B cell (primary cell): ENCODE measurements around the gene MTHFD1L. TPM values are rescaled to one million over a fixed set of nuclear protein-coding genes. Genes with fewer than 3 reads are reported as not detected.

Experiments
- ATAC-seq: fragments of 200-7000 bp; cut with Tn5 transposase; one replicate; pipeline ENCODE4 v1.10.0; 2021; ENCODE audit warnings: low read depth, mild to moderate bottlenecking, moderate number of reproducible peaks, moderate library complexity
- CTCF ChIA-PET: fragments of 350-600 bp; sonication (Branson Sonifier 250); formaldehyde crosslinking; loops from one replicate; lab custom pipeline; 2021; ENCODE audit warnings: antibody characterized with exemption, inconsistent platforms; lab: Charles Lee
- POLR2A ChIA-PET: fragments of 350-600 bp; sonication (Branson Sonifier 250); formaldehyde crosslinking; loops from one replicate; lab custom pipeline; 2021; ENCODE audit warnings: antibody characterized with exemption; lab: Charles Lee
- DNase-seq: peaks from one replicate; pipeline ENCODE4 v3.0.0; 2013
- H2AFZ ChIP-seq: 2 replicates; pipeline ENCODE4 v1.6.1; 2012; ENCODE audit warnings: mild to moderate bottlenecking, low read depth, low read length; ENCODE audit not compliant: insufficient read depth, poor library complexity, severe bottlenecking
- H3K27ac ChIP-seq, 2 donors: 1 replicate in 1 of 2; 2 replicates in 1 of 2; pipeline ENCODE4 v1.5.1; 2012 to 2013; ENCODE audit warnings: low read length in 2 of 2, mild to moderate bottlenecking in 2 of 2, moderate library complexity in 1 of 2
- H3K27me3 ChIP-seq, 4 experiments: fragments of 200-600 bp in 1 of 4; sonication (generic) in 1 of 4; replicated peaks in 1 of 4; 1 replicate in 2 of 4; 2 replicates in 2 of 4; pipeline versions ENCODE4 v1.6.1 to v1.7.0; 2013 to 2016; ENCODE audit warnings: low read length in 3 of 4, mild to moderate bottlenecking in 2 of 4, mixed read lengths in 1 of 4, moderate library complexity in 1 of 4; ENCODE audit not compliant: insufficient read depth in 4 of 4, control insufficient read depth in 3 of 4; ENCODE audit errors: control extremely low read depth in 1 of 4
- H3K36me3 ChIP-seq, 2 experiments: replicated peaks in 1 of 2; 1 replicate in 1 of 2; 2 replicates in 1 of 2; pipeline versions ENCODE4 v1.6.1 to v1.7.1; 2013; ENCODE audit warnings: low read length in 1 of 2; ENCODE audit not compliant: insufficient read depth in 2 of 2, control insufficient read depth in 1 of 2; ENCODE audit errors: control extremely low read depth in 1 of 2, extremely low read depth in 1 of 2
- H3K4me1 ChIP-seq, 2 donors: fragments of 200-600 bp in 1 of 2; sonication (generic) in 1 of 2; 1 replicate in 1 of 2; 2 replicates in 1 of 2; pipeline versions ENCODE4 v1.5.1 to v1.6.1; 2013 to 2017; ENCODE audit warnings: low read length in 2 of 2; ENCODE audit not compliant: control insufficient read depth in 2 of 2, insufficient read depth in 2 of 2
- H3K4me2 ChIP-seq: replicated peaks from 2 replicates; pipeline ENCODE3; 2012; ENCODE audit warnings: mild to moderate bottlenecking, low read depth, low read length; ENCODE audit not compliant: poor library complexity, severe bottlenecking
- H3K4me3 ChIP-seq, 5 experiments: fragments of 200-600 bp in 1 of 5; sonication (generic) in 1 of 5; 1 replicate in 3 of 5; 2 replicates in 2 of 5; pipeline versions ENCODE4 v1.5.1 to v1.7.0; 2011 to 2016; ENCODE audit warnings: low read length in 4 of 5, mild to moderate bottlenecking in 4 of 5, low read depth in 2 of 5, control low read depth in 1 of 5, moderate library complexity in 1 of 5; ENCODE audit not compliant: insufficient read depth in 1 of 5; ENCODE audit errors: control extremely low read depth in 1 of 5, extremely low read depth in 1 of 5
- H3K79me2 ChIP-seq: fragments of 200-600 bp; sonication (generic); one replicate; pipeline ENCODE4 v1.6.0; 2016; ENCODE audit warnings: low read length; ENCODE audit not compliant: control insufficient read depth, insufficient read depth
- H3K9ac ChIP-seq: fragments of 200-600 bp; sonication (generic); 2 replicates; pipeline ENCODE4 v1.6.1; 2017; ENCODE audit warnings: mild to moderate bottlenecking, low read length, moderate library complexity
- H3K9me3 ChIP-seq, 3 donors: one replicate each; pipeline versions ENCODE4 v1.6.1 to v1.7.1; 2013; ENCODE audit warnings: low read length in 2 of 3; ENCODE audit not compliant: control insufficient read depth in 2 of 3, insufficient read depth in 1 of 3; ENCODE audit errors: control extremely low read depth in 1 of 3
- H4K20me1 ChIP-seq: 2 replicates; pipeline ENCODE4 v1.6.0; 2012; ENCODE audit warnings: mild to moderate bottlenecking, low read length; ENCODE audit not compliant: insufficient read depth, control insufficient read depth, poor library complexity, severe bottlenecking
- H3K27ac Mint-ChIP-seq: one replicate; pipeline ENCODE4 v1.8.0; 2021; ENCODE audit warnings: mixed read lengths
- H3K27me3 Mint-ChIP-seq: one replicate; pipeline ENCODE4 v1.8.0; 2021; ENCODE audit warnings: mixed read lengths
- H3K4me1 Mint-ChIP-seq: one replicate; pipeline ENCODE4 v1.8.0; 2021; ENCODE audit warnings: mixed read lengths
- H3K4me3 Mint-ChIP-seq: one replicate; pipeline ENCODE4 v1.8.0; 2021; ENCODE audit warnings: mixed read lengths
- H3K9me3 Mint-ChIP-seq: one replicate; pipeline ENCODE4 v1.8.0; 2022; ENCODE audit warnings: mixed read lengths; ENCODE audit not compliant: insufficient read depth
- EZH2 ChIP-seq: IDR thresholded peaks from 2 replicates; pipeline ENCODE4 v1.6.1; 2012; ENCODE audit warnings: borderline replicate concordance, low read depth, mild to moderate bottlenecking, moderate library complexity, low read length; ENCODE audit not compliant: insufficient read depth, poor library complexity, severe bottlenecking
- WGBS: methylation state at CpG from one replicate; pipeline ENCODE4 v1.1.5; 2013; ENCODE audit warnings: missing lambda C conversion rate; ENCODE audit not compliant: insufficient coverage; 5-methylcytosine and 5-hydroxymethylcytosine counted together
- intact Hi-C: fragments of 100-400 bp; cut with micrococcal nuclease; formaldehyde crosslinking; loops from one replicate; pipeline ENCODE4 v1.10.0; 2022
- polyA plus RNA-seq: library from polyadenylated mRNA; depleted of rRNA; stranded (reverse); fragments of >200 nt; gene quantifications from 2 replicates; pipeline ENCODE4 v1.2.3, GENCODE V29; 2012
- total RNA-seq, 2 donors: library from RNA; stranded (reverse); fragments of 120-200 nt in 1 of 2; gene quantifications; 1 replicate in 1 of 2; 2 replicates in 1 of 2; pipeline versions ENCODE4 v1.2.3 to v1.2.4, GENCODE V29; 2013 to 2022
- TF ChIP-seq, protein P1 (sequence below): fragments of 200-600 bp; IDR thresholded peaks from one replicate; pipeline ENCODE4 v1.8.0; 2022; ENCODE audit warnings: antibody characterized with exemption, mild to moderate bottlenecking

Gene MTHFD1L
- total and polyA plus RNA-seq, 2 donors (not counting 1 experiment from before 2014, with no cell fraction given), result 2.9 to 16.1 TPM

DNA sequence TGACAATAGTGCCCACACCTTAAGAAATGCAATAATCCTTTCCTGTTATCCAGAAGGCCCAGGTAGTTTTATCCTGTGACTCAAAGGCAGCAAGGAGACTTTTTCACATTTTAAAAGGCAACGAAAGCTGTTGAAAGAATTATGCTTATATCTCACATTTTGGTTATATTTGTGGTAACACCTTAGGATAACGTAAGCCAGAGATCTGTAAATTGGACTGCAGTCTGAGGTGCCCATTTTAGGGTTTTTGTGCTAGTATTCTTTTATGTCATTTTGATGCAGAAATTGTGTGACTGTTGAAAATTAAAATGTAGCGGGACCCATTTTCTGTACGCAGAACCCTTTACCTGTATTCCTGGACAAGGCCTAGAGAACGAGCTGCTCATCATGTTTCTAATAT, 24.3 kb upstream of the MTHFD1L start:
- ChIA-PET CTCF (no interaction called here), POLR2A (no interaction called here)
- peaks cover 40% of the 10 kb centered on the region for H4K20me1 ChIP-seq
- H3K27me3 ChIP-seq, result no peaks in the 10 kb centered on the region
- intact Hi-C loops, result no loop called here
- no peaks in the 10 kb centered on the region for H3K4me1 ChIP-seq
- no peak overlapping the region for H2AFZ ChIP-seq
- peaks cover 3 to 56% of the 10 kb centered on the region in 2 experiments for H3K36me3 ChIP-seq
- Mint-ChIP-seq H3K4me1 (no peaks in the 10 kb centered on the region), H3K9me3 (no peaks in the 10 kb centered on the region), H3K27ac (no peak overlapping the region), H3K27me3 (no peaks in the 10 kb centered on the region), H3K4me3 (no peak overlapping the region)
- ATAC-seq (no peak), DNase-seq (no peak)
- no peak overlapping the region for H3K4me3 ChIP-seq
- H3K79me2 ChIP-seq, result peaks cover under 1% of the 10 kb centered on the region
- TF ChIP-seq, protein P1, sequence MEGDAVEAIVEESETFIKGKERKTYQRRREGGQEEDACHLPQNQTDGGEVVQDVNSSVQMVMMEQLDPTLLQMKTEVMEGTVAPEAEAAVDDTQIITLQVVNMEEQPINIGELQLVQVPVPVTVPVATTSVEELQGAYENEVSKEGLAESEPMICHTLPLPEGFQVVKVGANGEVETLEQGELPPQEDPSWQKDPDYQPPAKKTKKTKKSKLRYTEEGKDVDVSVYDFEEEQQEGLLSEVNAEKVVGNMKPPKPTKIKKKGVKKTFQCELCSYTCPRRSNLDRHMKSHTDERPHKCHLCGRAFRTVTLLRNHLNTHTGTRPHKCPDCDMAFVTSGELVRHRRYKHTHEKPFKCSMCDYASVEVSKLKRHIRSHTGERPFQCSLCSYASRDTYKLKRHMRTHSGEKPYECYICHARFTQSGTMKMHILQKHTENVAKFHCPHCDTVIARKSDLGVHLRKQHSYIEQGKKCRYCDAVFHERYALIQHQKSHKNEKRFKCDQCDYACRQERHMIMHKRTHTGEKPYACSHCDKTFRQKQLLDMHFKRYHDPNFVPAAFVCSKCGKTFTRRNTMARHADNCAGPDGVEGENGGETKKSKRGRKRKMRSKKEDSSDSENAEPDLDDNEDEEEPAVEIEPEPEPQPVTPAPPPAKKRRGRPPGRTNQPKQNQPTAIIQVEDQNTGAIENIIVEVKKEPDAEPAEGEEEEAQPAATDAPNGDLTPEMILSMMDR, result no peak
- TF ChIP-seq EZH2, result no peak
- no peaks in the 10 kb centered on the region for H3K9me3 ChIP-seq
- no peak overlapping the region for H3K27ac ChIP-seq
- no peak overlapping the region for H3K9ac ChIP-seq
- WGBS, result 97% methylated on average over 4 of the region's 5 CpGs
- no peak overlapping the region for H3K4me2 ChIP-seq

DNA sequence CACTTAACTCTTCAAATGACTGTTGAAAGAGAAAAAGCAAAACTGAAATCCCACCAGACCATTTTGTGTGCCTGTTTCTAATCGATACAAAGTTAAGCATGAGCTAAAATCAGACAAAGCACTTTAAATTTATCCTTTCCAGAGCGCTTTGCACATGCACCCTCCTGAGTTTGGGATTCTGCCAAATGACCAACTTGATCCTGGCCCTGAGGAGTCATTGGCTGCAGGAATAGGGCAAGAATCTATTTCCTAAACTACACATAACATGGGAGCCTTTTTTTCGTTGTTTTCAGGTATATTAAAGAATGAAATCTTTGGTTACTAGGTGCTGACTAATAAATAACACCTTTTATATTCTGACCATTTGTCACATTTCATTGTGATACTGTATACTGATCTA, 23.8 kb upstream of the MTHFD1L start:
- no peak overlapping the region for H3K4me3 ChIP-seq
- H3K4me3 Mint-ChIP-seq, result no peak overlapping the region
- H3K9ac ChIP-seq, result no peak overlapping the region
- no peaks in the 10 kb centered on the region for H3K27me3 ChIP-seq
- ChIA-PET POLR2A (no interaction called here), CTCF (no interaction called here)
- no peak overlapping the region for H3K27ac ChIP-seq
- H3K79me2 ChIP-seq, result no peaks in the 10 kb centered on the region
- no CpG with 5 or more reads among the region's 3 CpGs for WGBS
- H3K27ac Mint-ChIP-seq, result no peak overlapping the region
- no peaks in the 10 kb centered on the region for H3K4me1 ChIP-seq
- TF ChIP-seq EZH2, result no peak
- TF ChIP-seq, protein P1, result no peak
- intact Hi-C loops, result no loop called here
- no peaks in the 10 kb centered on the region for H3K4me1 Mint-ChIP-seq
- no peaks in the 10 kb centered on the region for H3K9me3 Mint-ChIP-seq
- peaks cover 5 to 51% of the 10 kb centered on the region in 2 experiments for H3K36me3 ChIP-seq
- H4K20me1 ChIP-seq, result peaks cover 35% of the 10 kb centered on the region
- H2AFZ ChIP-seq, result no peak overlapping the region
- H3K9me3 ChIP-seq, result no peaks in the 10 kb centered on the region
- no peaks in the 10 kb centered on the region for H3K27me3 Mint-ChIP-seq
- DNase-seq (no peak), ATAC-seq (no peak)
- no peak overlapping the region for H3K4me2 ChIP-seq
